LHCN-M2 (cell line): ENCODE data around the gene RALGAPA2. TPM values are rescaled to one million over a fixed set of nuclear protein-coding genes. Genes with fewer than 3 reads are reported as not detected.
A peak's percentile ranks its signal among the peaks of the same experiment; 100 is the strongest.

ENCODE experiments used
- DNase-seq: peaks from one replicate; pipeline ENCODE4 v3.0.0-alpha.2; 2012; ENCODE audit warnings: low read depth
- total RNA-seq: library from RNA; depleted of rRNA; stranded (reverse); fragments of >200 nt; gene quantifications from 2 replicates; pipeline ENCODE4 v1.2.3, GENCODE V29; 2014

The RALGAPA2 gene
- total RNA-seq, 1 experiment from 2014 or later, result 8.7 TPM

GRCh38 chr20:20536240-20536933 lies 176.1 kb downstream of the RALGAPA2 start:
- no peak for DNase-seq

- DNase-seq, result no peak
Observed at GRCh38 chr20:20535051-20535450, 177.4 kb downstream of the RALGAPA2 start.

DNA sequence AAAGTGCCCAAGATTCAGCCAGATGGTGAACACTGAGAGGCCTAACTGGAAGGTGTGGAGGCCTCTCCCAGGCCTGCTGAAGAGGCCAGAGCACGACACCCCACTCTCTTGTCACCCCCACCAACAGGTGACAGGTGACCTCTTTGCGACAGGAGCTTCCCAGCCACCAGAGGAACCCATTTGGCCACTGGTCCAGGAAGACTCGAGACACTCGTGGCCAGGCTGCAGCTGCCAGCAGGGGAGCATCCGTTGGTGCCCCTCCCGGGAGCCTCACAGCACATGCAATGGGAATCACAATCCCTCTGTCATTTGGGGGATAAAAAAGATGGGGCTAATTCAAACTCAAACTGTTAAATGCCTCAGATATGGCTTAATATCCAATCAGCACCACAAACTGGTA lies 181.2 kb downstream of the RALGAPA2 start:
- no peak for DNase-seq

DNA sequence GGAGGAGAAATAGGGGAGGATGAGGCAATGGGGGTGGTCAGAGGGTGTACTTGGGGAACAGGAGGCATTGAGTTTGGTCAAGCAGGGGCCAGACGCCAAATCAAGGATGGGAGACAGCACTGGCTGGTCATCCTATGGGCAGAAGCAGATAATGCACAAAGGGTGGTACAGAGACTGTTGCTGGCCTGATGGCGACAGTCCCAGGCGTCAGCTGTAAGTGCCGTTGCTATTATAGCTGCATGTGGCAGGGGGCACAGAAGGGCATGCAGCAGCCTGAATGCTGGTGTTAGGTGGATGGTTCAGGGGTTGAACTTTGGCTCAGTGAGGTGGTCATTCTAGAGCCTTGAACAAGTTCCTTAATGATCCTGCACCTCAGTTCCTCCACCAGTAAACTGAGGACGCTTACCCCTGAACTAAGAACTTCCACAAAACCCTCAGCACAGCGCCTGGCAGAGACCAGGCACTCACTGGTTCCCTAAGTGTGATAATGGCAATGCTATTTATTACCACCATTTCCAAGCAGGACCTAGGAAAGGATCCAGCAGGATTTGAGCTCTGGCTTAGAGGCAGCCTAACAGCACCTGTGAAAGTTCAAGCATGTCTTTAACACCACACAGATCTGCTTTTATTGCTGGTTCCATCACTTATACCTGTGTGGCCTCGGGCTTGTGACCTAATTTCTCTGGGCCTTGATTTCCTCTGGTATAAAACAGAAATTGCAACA lies 181.9 kb downstream of the RALGAPA2 start:
- DNase-seq, result no peak

DNA sequence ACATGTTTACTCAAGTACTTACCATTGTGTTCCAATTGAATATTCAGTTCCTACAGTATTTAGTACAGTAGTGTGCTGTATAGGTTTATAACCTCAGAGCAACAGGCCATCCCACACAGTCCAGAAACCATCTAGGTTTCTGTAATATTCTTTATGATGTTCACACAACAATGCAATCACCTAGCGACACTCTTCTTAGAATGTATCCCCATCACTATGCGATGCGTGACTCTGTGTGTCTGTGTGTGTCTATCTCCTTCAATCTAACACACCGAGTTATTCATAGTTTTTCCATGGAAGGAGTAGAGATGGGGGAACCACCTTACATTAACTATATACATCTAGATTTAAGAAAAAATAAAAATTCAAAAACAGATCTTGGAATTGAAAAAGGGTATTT lies 182.8 kb downstream of the RALGAPA2 start:
- DNase-seq, result no peak

- no peak for DNase-seq
Observed at GRCh38 chr20:20528861-20529260, 183.6 kb downstream of the RALGAPA2 start.

DNA sequence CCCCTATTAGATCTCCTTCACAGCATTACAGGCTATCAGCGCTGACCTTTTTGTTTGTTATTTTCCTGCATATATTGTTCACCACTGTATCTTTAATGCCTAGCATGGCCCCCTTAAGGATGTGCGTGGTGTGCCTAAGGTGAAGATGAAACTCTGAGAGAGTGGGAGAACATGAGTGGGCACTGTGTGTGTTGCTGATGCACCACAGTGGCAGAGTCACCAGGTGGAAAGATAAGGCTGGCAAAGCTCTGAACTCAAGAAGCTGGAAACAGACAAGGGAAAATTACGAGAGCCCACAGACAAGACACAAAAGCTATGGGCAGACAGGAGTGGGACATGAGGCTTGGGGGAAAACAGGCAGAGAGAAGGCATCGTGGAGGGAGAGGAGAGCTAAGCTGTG lies 184.8 kb downstream of the RALGAPA2 start:
- no peak for DNase-seq

GRCh38 chr20:20525756-20526155 lies 186.7 kb downstream of the RALGAPA2 start:
- DNase-seq, result peak; percentile 35

DNA sequence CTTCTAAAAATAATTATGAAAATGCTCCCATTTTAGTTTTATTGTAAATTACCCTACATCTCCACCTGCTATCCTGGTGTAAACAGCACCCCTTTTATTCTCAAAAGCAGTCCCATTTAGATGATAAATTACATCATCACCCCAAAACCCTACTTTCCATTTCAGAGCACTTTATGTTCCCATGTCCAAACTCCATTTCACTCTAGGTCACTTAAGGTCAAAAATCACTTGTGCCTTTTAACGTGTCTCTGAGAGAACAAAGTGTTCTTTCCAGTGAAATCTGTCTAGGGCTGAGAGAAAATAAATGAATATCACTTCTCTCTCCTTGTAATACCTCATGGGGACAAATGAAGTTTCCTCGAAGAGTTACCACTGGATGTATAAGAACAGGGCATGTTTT lies 187.2 kb downstream of the RALGAPA2 start:
- peak; percentile 65 for DNase-seq

DNA sequence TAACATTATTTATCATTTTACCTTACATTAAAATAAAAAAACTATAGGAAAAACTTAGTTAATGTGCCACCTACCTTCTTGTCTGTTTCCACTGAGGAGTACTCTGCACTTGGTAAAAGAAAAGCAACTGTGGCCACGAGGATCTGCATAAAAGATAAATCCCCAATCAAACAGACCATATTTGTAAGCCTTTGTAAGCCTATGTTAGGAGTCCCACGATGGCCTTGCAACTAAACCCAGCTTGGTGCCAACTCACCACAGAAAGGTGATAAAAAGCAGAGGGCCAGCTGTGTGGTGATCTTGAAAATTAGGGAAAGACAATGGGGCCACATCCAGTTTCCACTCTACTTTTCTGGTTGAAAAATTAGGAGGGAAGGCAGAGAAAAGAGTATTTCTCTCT lies 187.7 kb downstream of the RALGAPA2 start:
- no peak for DNase-seq

GRCh38 chr20:20521736-20522135 lies 190.7 kb downstream of the RALGAPA2 start:
- DNase-seq, result peak; percentile 18

GRCh38 chr20:20520776-20521175 lies 191.7 kb downstream of the RALGAPA2 start:
- DNase-seq, result peak; percentile 50

GRCh38 chr20:20519269-20519668 lies 193.2 kb downstream of the RALGAPA2 start:
- DNase-seq, result no peak

- no peak for DNase-seq
Observed at GRCh38 chr20:20518263-20518662, 194.2 kb downstream of the RALGAPA2 start.

DNA sequence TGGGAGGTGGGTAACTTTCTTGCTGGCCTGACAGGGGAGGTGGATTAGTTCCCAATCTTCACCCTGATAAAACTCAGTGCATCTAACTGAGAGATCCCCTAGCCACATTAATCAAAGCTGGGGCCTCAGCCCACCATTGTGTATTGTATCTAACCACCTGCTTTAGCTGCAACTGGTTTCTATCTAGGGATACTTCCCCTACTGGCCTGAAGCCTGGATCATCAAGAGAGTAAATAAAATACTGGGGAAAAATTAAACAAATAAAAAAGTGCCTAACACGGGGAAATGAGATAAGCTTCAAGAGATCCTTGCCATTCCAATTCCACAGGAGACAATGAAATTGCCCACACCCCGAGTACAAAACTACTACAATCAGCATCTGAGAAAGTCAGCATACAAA lies 195.1 kb downstream of the RALGAPA2 start:
- no peak for DNase-seq

DNA sequence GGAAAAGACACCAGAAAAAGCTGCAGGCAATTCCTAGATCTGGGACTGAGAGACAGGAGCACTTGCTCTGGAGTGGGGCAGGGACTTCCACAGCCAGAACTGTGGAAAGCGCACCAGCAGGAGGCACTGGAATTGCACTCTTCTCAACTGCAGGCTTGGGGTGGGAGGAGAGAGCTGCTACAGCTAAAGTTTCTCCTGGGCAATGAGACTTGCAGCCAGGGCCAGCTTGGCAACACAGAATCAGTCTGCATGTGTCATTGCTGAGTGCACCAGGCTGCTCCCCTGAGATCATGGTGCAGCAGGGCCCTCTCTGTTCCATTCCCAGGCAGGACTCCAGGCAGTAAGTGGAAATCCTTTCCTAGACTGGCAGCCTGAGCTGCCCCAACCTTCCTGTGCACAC lies 198.7 kb downstream of the RALGAPA2 start:
- DNase-seq, result no peak

DNA sequence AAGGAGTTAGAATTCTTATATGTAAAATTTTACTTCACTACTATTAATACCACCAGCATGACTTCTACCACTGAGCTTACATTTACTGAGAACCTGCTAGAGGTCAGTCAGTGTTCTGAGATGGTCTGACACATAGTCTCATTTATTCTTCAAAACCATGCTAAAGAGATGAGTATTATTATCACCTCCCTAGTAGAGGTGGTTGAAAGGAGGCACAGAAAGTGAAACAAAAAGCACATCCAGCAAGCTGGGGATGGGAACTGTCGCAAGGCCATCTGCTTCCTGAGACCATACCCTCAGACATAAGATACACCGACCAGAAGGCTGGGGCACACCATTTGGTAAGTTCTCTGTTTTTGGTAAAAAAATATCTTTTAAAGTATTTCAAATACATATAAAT lies 206.9 kb downstream of the RALGAPA2 start:
- no peak for DNase-seq

GRCh38 chr20:20503777-20504530 lies 208.5 kb downstream of the RALGAPA2 start:
- no peak for DNase-seq

DNA sequence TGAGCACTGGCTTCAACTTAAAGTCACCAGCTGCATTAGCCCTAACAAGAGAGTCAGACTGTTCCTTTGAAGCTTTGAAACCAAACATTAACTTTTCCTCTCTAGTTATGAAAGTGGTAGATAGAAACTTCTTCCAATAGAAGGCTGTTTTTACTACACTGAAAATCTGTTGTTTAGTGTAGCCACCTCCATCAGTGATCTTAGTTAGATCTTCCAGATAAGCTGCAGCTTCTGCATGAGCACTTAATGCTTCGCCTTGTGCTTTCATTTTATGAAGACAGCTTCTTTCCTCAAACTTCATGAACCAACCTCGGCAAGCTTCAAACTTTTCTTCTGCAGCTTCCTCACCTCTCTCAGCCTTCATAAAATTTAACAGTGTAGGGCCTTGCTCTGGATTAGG lies 211.3 kb downstream of the RALGAPA2 start:
- no peak for DNase-seq

- DNase-seq, result no peak
Observed at GRCh38 chr20:20500312-20500711, 212.1 kb downstream of the RALGAPA2 start.

DNA sequence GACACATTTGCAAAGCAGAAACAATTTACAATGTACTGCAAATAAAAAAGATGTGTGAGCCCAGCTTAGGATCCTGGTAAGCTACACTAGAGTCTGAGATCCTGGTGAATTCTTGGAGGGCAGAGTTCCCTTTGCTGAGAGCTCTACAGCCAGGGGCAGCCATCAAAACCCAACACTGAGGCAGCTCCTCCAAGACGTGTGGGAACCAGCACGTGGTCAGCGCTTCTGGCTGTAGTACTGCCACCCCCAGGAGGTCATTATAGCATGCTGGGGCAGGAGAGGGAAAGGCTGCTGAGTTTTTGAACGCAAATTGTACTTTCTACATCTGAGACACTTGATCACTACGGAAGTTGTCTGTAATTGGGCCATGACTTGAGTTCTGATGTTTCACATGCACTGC lies 213.0 kb downstream of the RALGAPA2 start:
- no peak for DNase-seq

- DNase-seq, result no peak
Observed at GRCh38 chr20:20498076-20498861, 214.2 kb downstream of the RALGAPA2 start.
